HEK293 (cell line): ENCODE measurements around the gene HMGXB4.

ENCODE experiments used
- EGR2 ChIP-seq: fragments of 450-650 bp; formaldehyde crosslinking; IDR thresholded peaks from 2 replicates; pipeline ENCODE4 v1.5.1; 2016; ENCODE audit warnings: low read depth, missing biosample characterization, missing genetic modification characterization
- GLIS1 ChIP-seq: fragments of 450-650 bp; formaldehyde crosslinking; IDR thresholded peaks from 2 replicates; pipeline ENCODE4 v1.5.1; 2016; ENCODE audit warnings: missing biosample characterization, missing genetic modification characterization
- KLF17 ChIP-seq: fragments of 450-650 bp; formaldehyde crosslinking; IDR thresholded peaks from 2 replicates; pipeline ENCODE4 v1.5.1; 2016; ENCODE audit warnings: missing biosample characterization, missing genetic modification characterization
- MEIS1 ChIP-seq: sonication (generic); formaldehyde crosslinking; IDR thresholded peaks from 2 replicates; pipeline ENCODE4 v1.8.1; 2022; ENCODE audit warnings: missing genetic modification reagents, mild to moderate bottlenecking, borderline replicate concordance
- PBX3 ChIP-seq: sonication (generic); formaldehyde crosslinking; IDR thresholded peaks from 2 replicates; pipeline ENCODE4 v1.8.1; 2022; ENCODE audit warnings: mild to moderate bottlenecking, moderate library complexity, missing genetic modification reagents
- PRDM4 ChIP-seq: fragments of 450-650 bp; formaldehyde crosslinking; IDR thresholded peaks from 2 replicates; pipeline ENCODE4 v1.5.1; 2017; ENCODE audit warnings: missing biosample characterization, missing genetic modification characterization
- SALL2 ChIP-seq: fragments of 450-650 bp; formaldehyde crosslinking; IDR thresholded peaks from 2 replicates; pipeline ENCODE4 v1.5.0; 2017; ENCODE audit warnings: missing biosample characterization, mild to moderate bottlenecking, missing genetic modification characterization, borderline replicate concordance
- SP2 ChIP-seq: fragments of 450-650 bp; formaldehyde crosslinking; IDR thresholded peaks from 2 replicates; pipeline ENCODE4 v1.5.1; 2016; ENCODE audit warnings: missing biosample characterization, missing genetic modification characterization
- TSHZ1 ChIP-seq: fragments of 450-650 bp; formaldehyde crosslinking; IDR thresholded peaks from 2 replicates; pipeline ENCODE4 v1.5.1; 2016; ENCODE audit warnings: missing biosample characterization, missing genetic modification characterization, borderline replicate concordance
- WT1 ChIP-seq: fragments of 450-650 bp; formaldehyde crosslinking; IDR thresholded peaks from 2 replicates; pipeline ENCODE4 v1.5.1; 2016; ENCODE audit warnings: missing biosample characterization, missing genetic modification characterization
- ZBTB26 ChIP-seq: fragments of 450-650 bp; formaldehyde crosslinking; optimal IDR thresholded peaks from 2 replicates; pipeline ENCODE3; 2016; ENCODE audit warnings: missing biosample characterization, mild to moderate bottlenecking, missing genetic modification characterization
- ZFHX2 ChIP-seq: fragments of 450-650 bp; formaldehyde crosslinking; conservative IDR thresholded peaks from 2 replicates; pipeline ENCODE4 v1.5.1; 2016; ENCODE audit warnings: missing biosample characterization, missing genetic modification characterization
- ZNF121 ChIP-seq: fragments of 450-650 bp; formaldehyde crosslinking; IDR thresholded peaks from 2 replicates; pipeline ENCODE4 v1.5.1; 2016; ENCODE audit warnings: missing biosample characterization, missing genetic modification characterization
- ZNF24 ChIP-seq: fragments of 450-650 bp; formaldehyde crosslinking; IDR thresholded peaks from 2 replicates; pipeline ENCODE4 v1.5.1; 2016; ENCODE audit warnings: missing biosample characterization, missing genetic modification characterization
- ZNF341 ChIP-seq: fragments of 450-650 bp; formaldehyde crosslinking; IDR thresholded peaks from 2 replicates; pipeline ENCODE4; 2016; ENCODE audit warnings: low read depth, missing biosample characterization, missing genetic modification characterization
- ZNF510 ChIP-seq: fragments of 450-650 bp; formaldehyde crosslinking; IDR thresholded peaks from 2 replicates; pipeline ENCODE4 v1.5.1; 2018; ENCODE audit warnings: mild to moderate bottlenecking, missing genetic modification characterization, missing biosample characterization; ENCODE audit not compliant: insufficient replicate concordance
- ZNF518A ChIP-seq: fragments of 450-650 bp; formaldehyde crosslinking; conservative IDR thresholded peaks from 2 replicates; pipeline ENCODE4 v1.5.1; 2016; ENCODE audit warnings: low read depth, missing biosample characterization, missing genetic modification characterization
- ZNF549 ChIP-seq: fragments of 450-650 bp; IDR thresholded peaks from 2 replicates; pipeline ENCODE4 v1.5.1; 2018; ENCODE audit warnings: missing biosample characterization, missing genetic modification characterization, mild to moderate bottlenecking, inconsistent platforms, moderate library complexity
- ZNF580 ChIP-seq: fragments of 450-650 bp; formaldehyde crosslinking; IDR thresholded peaks from 2 replicates; pipeline ENCODE4 v1.5.1; 2016; ENCODE audit warnings: missing biosample characterization, missing genetic modification characterization
- ZNF629 ChIP-seq: fragments of 450-650 bp; formaldehyde crosslinking; IDR thresholded peaks from 2 replicates; pipeline ENCODE4 v1.5.1; 2017; ENCODE audit warnings: missing biosample characterization, missing genetic modification characterization
- ZNF660 ChIP-seq: fragments of 450-650 bp; IDR thresholded peaks from 2 replicates; pipeline ENCODE4 v1.5.1; 2018; ENCODE audit warnings: missing biosample characterization, mild to moderate bottlenecking, missing genetic modification characterization

HMGXB4 gene

GRCh38 chr22:35299673-35300499 is 42.6 kb downstream of the HMGXB4 start, which contains the start of gene TOM1 (continued):
- TF ChIP-seq ZFHX2 (peak; percentile 95), EGR2 (tag by site-specific recombination) (peak; percentile 91), WT1 (tag by site-specific recombination) (peak; percentile 76), ZNF121 (tag by site-specific recombination) (peak; percentile 98; the same call in 1 of the 2 replicates), ZNF629 (peak; percentile 93), TSHZ1 (tag by site-specific recombination) (peak; percentile 60; the same call in 1 of the 2 replicates), ZNF549 (tag by site-specific recombination) (no peak), PBX3 (CRISPR knock-in tag) (peak; percentile 96), ZNF660 (tag by site-specific recombination) (peak; percentile 10; the same call in 1 of the 2 replicates), KLF17 (tag by site-specific recombination) (peak; percentile 73), SALL2 (tag by site-specific recombination) (no peak), ZNF24 (tag by site-specific recombination) (peak; percentile 96), ZNF341 (tag by site-specific recombination) (peak; percentile 44; the same call in 1 of the 2 replicates), GLIS1 (peak; percentile 54), ZNF518A (0 out of 2 replicates have a peak, but pooled peaks have one; percentile 11), PRDM4 (tag by site-specific recombination) (peak; percentile 59; the same call in 1 of the 2 replicates), ZBTB26 (tag by site-specific recombination) (peak; percentile 43), ZNF510 (tag by site-specific recombination) (no peak), SP2 (peak; percentile 96), MEIS1 (CRISPR knock-in tag) (no peak), ZNF580 (tag by site-specific recombination) (peak; percentile 98)
